Endometrium (tissue), 2 donors: ENCODE measurements around the gene ZAP70.

Experiments
- FAIRE-seq: peaks from 2 replicates; lab custom pipeline; 2012; peaks lifted over from hg19 to GRCh38; lab: Jason Lieb, UNC
- donor health status: control.
- donor health status: control.

Gene ZAP70

GRCh38 chr2:97752342-97753334 lies 39.3 kb downstream of the ZAP70 start:
- FAIRE-seq, result no peak

- FAIRE-seq, result no peak
These were observed 41.4 kb downstream of the ZAP70 start for GRCh38 chr2:97754690-97755346.

- FAIRE-seq, result no peak
These were observed 42.1 kb downstream of the ZAP70 start for GRCh38 chr2:97755491-97755890.

- FAIRE-seq, result no peak
These were observed 43.7 kb downstream of the ZAP70 start for GRCh38 chr2:97757062-97757461.

GRCh38 chr2:97758131-97758705 lies 44.8 kb downstream of the ZAP70 start:
- FAIRE-seq, result no peak

- no peak for FAIRE-seq
These were observed 46.5 kb downstream of the ZAP70 start for GRCh38 chr2:97759727-97760407.

GRCh38 chr2:97760480-97761049 lies 47.2 kb downstream of the ZAP70 start:
- no peak for FAIRE-seq

GRCh38 chr2:97761192-97761591 lies 47.8 kb downstream of the ZAP70 start:
- FAIRE-seq, result no peak

- no peak for FAIRE-seq
These were observed 49.9 kb downstream of the ZAP70 start for GRCh38 chr2:97763176-97763845.

GRCh38 chr2:97764559-97765263 lies 51.3 kb downstream of the ZAP70 start:
- FAIRE-seq, result no peak

GRCh38 chr2:97765933-97766332 lies 52.6 kb downstream of the ZAP70 start:
- FAIRE-seq, result no peak

- FAIRE-seq, result no peak
These were observed 53.2 kb downstream of the ZAP70 start for GRCh38 chr2:97766567-97766966.

- no peak for FAIRE-seq
These were observed 55.9 kb downstream of the ZAP70 start for GRCh38 chr2:97769308-97769707.

GRCh38 chr2:97769711-97770110 lies 56.3 kb downstream of the ZAP70 start:
- no peak for FAIRE-seq

- no peak for FAIRE-seq
These were observed 57.1 kb downstream of the ZAP70 start for GRCh38 chr2:97770445-97770844.

GRCh38 chr2:97774425-97774824 lies 61.0 kb downstream of the ZAP70 start:
- FAIRE-seq, result no peak

- no peak for FAIRE-seq
These were observed 61.7 kb downstream of the ZAP70 start for GRCh38 chr2:97775074-97775473.

GRCh38 chr2:97779141-97779540 lies 65.8 kb downstream of the ZAP70 start:
- no peak for FAIRE-seq

- no peak for FAIRE-seq
These were observed 68.6 kb downstream of the ZAP70 start for GRCh38 chr2:97781981-97782380.

- no peak for FAIRE-seq
These were observed 71.6 kb downstream of the ZAP70 start for GRCh38 chr2:97784953-97785352.

- no peak for FAIRE-seq
These were observed 72.4 kb downstream of the ZAP70 start for GRCh38 chr2:97785818-97786217.
